GM21737 (cell line): Measurements from ENCODE around the gene CSTB.

Experiments used
- ATAC-seq: cut with Tn5 transposase; IDR thresholded peaks from one replicate; pipeline ENCODE4 v1.9.1; 2021; ENCODE audit warnings: mild to moderate bottlenecking, moderate library complexity; ENCODE audit not compliant: unreplicated experiment

Gene CSTB

GRCh38 chr21:43733529-43734071 is 42.5 kb downstream of the CSTB start:
- no peak for ATAC-seq

- ATAC-seq, result no peak
Observed at GRCh38 chr21:43733060-43733459, 43.0 kb downstream of the CSTB start.

- no peak for ATAC-seq
Observed at GRCh38 chr21:43731891-43732711, 44.0 kb downstream of the CSTB start.

DNA sequence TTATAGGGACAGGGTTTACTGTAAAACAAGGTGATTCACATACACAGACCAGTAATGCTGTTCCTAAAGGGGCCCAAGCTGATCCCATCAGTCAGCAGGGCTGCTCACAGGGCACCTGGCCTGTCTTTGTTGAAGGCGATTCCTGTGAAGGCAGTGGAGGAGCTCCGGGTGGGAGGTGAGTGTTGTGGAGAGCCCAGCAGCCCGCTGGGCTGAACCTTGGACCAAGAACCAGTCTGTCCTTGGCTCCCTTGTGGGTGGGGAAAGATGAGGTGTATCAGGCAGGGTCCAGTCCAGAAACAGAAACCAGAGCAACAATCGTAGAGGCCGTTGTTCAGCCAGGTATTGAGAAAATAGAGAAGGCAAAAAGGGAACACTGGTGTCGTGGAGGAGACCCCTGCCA is 44.6 kb downstream of the CSTB start:
- ATAC-seq, result no peak

GRCh38 chr21:43728467-43729390 is 47.4 kb downstream of the CSTB start:
- ATAC-seq, result peak; percentile 45

- peak; percentile 9 for ATAC-seq
Observed at GRCh38 chr21:43728154-43728466, 48.0 kb downstream of the CSTB start.

- no peak for ATAC-seq
Observed at GRCh38 chr21:43727519-43728153, 48.5 kb downstream of the CSTB start.

- ATAC-seq, result no peak
Observed at GRCh38 chr21:43726686-43727518, 49.2 kb downstream of the CSTB start.
